NCI-H774 (cell line): Measurements from ENCODE around the gene WFDC1.
"Not testable (repeated sequence)": the region's sequence is repeated elsewhere in the genome, so short reads cannot be mapped to it uniquely, and the experiment has no call there.

Experiments
- DNase-seq: peaks from one replicate; lab custom pipeline; 2025; lab: John Stamatoyannopoulos, UW

The WFDC1 gene

DNA sequence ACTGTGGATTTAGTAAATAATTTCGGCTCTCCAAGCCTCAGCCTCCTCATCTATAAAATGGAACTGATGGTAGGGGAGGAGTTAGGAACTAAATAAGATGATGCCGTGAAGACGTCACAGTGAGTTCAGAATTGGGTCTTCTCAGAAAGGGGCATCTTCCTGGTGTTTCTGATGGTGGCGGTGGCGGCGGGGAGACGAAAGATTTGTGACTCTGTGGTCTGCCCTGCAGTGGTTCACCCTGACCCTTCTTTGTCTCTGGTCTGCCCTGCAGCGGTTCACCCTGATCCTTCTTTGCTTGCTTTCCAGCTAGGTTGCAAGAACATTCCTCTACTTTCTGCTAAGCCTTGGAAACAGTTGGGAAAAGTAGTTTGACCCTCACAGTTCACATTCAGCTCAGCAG, 34.3 kb downstream of the WFDC1 start:
- no peak for DNase-seq

DNA sequence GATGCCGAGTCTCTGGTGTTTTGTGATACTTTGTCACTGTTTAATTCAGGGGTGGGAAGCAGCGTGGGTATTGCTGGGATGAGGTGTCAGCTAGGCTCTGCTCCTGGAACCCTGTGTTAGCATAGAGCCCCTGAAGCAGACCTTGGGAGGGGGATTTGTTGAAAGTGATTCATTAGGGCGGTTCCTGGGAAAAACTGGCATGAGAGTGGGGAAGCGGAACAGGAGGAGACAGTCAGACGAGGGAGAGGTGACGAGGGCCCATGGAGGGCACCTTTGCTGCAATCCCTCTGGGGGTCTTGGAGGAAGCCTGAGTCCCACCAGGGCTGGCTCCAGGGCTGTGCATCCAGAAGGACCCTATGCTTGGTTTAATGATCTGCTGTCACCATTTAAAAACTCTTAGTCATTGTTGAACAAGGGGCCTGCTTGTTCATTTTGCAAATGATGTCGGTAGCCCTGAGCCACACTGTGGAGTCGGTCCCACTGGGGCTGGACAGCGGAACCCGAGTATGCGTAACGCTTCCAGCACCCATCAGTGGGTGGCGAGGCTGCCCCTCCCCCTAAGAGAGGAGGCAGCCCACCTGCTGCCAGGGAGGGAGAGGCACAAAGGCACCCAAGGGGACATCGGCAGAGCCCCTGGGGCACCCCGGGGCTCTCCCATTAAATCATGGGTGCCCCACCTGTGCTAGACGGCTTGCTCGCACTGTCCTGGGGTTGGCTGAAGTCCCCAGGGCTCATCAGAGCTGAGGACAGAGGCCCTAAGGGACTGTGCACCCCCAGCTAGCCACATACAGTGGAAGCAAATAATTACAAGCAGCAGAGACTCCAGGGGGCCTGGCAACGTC, 35.4 kb downstream of the WFDC1 start:
- DNase-seq, result no peak

- no peak for DNase-seq
Observed at GRCh38 chr16:84330685-84331050, 36.0 kb downstream of the WFDC1 start.

GRCh38 chr16:84331998-84332780, 37.5 kb downstream of the WFDC1 start:
- DNase-seq, result no peak

DNA sequence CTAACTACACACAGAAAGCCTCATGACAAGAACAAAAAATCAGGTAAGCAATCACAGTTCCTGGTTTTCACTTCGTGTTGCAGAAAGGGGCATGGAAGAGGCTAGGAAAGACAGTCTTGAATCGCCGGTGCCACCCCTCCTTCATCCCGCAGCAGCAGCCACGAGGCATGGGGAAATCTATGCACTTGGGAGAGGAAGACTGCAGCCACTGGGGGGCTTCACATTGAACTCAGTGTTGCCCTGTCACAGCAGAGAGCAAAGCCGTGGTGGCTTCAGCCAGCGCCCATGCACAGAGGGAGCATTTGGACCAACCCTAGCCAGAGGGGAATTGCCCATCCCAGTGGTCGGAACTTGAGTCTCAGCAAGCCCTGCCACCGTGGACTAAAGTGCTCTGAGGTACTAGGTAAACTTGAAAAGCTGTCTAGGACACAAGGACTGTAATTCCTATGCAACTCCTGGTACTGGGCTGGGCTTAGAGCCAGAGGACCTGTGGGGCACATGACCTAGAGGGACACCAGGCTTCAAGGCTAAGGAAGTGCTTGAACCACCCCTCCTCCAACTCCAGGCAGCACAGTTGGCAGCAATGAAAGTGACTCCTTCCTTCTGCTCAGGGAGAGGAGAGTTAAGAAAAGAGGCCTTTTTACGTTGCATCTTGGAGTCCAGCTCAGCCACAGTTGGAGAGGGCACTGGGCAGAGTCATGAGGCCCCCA, 38.5 kb downstream of the WFDC1 start:
- no peak for DNase-seq

GRCh38 chr16:84334058-84334457, 39.4 kb downstream of the WFDC1 start:
- DNase-seq, result no peak

DNA sequence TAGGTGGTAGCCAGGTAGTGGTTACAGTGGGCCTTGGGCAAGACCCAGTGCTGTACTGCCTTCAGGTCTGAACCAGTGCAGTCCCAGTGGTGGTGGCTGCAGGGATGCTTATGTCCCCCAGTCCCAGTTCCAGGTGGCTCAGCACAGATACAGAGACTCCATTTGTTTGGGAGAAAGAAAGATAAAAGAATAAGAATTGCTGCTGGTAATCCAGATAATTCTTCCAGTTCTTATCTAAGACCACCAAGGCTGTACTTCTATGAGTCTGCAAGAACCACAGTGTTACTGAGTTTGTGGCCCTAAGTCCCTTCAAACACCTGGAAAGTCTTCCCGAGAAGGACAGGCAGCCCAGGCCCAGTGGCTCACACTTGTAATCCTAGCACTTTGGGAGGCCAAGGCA, 39.8 kb downstream of the WFDC1 start:
- DNase-seq, result no peak

DNA sequence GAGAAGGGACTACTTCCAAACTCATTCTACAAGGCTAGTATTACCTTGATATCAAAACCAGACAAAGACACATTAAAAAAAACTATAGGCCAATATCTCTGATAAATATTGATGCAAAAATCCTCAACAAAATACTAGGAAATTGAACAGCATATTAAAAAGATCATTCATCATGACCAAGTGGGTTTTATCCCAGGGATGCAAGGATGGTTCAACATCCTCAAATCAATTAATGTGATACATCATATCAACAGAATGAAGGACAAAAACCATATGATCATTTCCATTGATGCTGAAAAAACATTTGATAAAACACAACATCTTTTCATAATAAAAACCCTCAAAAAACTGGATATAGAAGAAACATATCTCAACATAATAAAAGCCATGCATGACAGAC, 42.6 kb downstream of the WFDC1 start:
- DNase-seq, result not testable (repeated sequence)

DNA sequence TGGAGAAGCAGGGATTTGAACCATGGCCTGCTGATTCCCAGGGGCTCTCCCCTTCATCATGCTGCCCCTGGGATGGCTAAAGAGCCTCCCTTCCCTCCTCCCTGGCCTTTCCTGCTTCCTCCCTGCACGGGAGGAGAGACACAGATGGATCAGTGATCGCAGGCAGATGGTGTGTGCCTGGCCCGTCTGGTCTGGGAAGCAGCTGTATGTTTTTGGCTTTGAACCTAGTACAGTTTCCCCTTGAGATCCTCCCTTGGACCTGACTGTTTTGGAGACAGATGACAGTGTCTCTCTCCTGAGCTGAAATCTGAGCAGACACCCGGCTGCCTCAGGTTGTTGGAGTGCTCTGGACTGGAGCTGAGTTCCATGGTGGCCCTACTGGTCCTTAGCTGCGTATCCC, 44.6 kb downstream of the WFDC1 start:
- DNase-seq, result no peak

DNA sequence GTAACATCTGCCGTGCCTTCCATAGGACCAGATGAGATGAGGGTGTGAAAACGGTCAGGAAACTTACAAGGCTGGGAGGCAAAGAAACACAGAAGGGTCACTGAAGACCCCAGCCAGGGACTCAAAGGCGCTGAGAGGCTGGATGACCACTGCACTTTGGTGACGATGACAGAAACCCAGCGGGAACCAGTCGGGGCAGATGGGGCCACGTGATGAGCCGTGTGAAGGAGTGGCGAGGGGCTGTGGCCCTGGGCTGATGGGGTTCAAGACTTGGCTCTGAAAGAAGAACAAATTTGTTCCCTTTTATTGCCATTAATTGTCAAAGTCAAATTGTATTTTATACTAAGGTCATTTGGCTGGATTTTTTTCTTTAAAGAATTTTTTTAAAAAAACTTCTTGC, 45.1 kb downstream of the WFDC1 start:
- DNase-seq, result no peak

- DNase-seq, result no peak
Observed at GRCh38 chr16:84340325-84341040, 45.8 kb downstream of the WFDC1 start.

- no peak for DNase-seq
Observed at GRCh38 chr16:84341528-84342295, 47.0 kb downstream of the WFDC1 start.

GRCh38 chr16:84343800-84344199, 49.1 kb downstream of the WFDC1 start:
- DNase-seq, result not testable (repeated sequence)

DNA sequence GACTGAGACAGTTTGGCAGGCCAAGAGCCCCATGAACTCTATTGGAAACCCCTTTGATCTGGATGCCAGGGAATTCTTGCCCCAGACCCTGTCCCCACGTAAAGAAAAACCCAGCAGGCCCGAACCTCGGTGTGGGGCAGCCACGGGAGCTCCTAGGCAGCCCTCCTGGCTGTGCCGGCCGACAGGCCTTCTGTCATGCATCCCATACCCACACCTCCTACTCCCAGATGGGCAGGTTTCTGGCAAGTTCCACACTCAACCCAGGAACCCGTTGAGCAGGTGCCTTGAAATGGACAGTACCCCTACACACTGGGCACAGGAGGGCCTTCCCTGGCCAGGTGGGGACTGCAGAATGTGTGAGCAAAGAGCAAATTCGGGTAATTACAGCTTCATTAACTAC, 50.1 kb downstream of the WFDC1 start:
- DNase-seq, result no peak

GRCh38 chr16:84347161-84347560, 52.5 kb downstream of the WFDC1 start:
- DNase-seq, result no peak

DNA sequence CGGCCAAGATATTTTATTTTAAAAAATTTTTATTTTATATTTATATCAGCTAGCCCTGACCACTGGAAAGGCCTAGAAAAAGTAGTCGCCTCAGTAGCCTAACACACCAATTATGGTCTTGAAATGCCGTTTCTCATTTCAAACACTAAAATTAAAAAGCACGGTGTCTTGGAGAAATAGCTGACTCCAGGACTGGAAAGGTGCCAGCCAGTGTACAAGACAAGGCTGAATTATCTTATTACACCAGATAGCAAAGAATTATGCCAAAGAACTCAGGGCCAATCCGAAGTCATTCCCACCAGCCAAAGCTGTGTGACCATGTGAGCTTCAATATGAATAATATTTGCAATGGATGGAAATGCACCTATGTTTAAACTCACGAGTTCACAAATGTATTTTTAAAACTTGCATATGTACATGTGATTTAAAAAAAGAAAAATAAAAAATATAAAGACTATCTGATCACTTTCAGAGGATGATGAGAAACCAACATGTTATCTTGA, 53.8 kb downstream of the WFDC1 start:
- DNase-seq, result no peak

- no peak for DNase-seq
Observed at GRCh38 chr16:84349862-84350684, 55.4 kb downstream of the WFDC1 start.

- DNase-seq, result no peak
Observed at GRCh38 chr16:84350685-84351400, 56.2 kb downstream of the WFDC1 start.

GRCh38 chr16:84351630-84352029, 57.0 kb downstream of the WFDC1 start:
- no peak for DNase-seq

DNA sequence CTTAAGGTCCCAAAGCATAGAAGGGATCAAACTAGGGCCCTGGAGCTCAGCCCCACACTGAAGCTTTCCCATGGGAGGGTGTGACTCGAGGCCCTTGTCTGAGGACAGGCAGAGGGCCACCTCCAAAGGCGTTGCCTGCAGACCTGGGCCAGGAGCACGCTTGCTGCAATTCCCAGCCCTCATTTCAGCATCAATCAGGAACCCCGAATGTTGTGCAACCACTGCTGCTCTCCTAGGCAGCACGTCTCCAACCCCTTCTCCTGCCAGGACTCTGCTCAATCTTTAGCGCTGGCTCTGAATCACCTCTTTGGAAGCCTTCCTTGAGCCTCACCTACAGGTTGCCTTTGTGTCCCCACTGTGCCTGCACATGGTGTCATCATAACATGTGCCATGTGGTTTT, 59.6 kb downstream of the WFDC1 start:
- no peak for DNase-seq
